Measurements from ENCODE around the gene SLC25A17. TPM values are rescaled to one million over a fixed set of nuclear protein-coding genes. Genes with fewer than 3 reads are reported as not detected.

The SLC25A17 gene
- total and polyA plus RNA-seq, 2 experiments from 2014 or later: 12.7 to 18.1 TPM

DNA sequence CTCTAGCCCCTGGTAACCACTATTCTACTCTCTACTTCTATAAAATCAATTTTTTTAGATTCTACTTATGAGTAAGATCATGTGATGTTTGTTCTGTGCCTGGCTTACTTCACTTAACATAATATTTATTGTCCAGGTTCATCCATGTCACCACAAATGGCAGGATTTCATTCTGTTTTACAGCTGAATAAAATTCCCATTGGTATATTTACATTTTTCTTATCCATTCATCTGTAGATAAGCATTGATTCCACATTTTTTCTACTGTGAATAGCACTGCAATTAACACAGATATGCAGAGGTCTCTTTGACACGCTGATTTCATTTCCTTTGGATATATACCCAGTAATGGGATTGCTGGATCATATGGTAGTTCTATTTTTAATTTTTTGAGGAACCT is 15.8 kb downstream of the SLC25A17 start:
- Histone ChIP-seq H3K4me1 (ENCODE audit: low read depth) (no peaks in the 10 kb centered on the region), H3K27ac (no peak overlapping the region), H3K4me3 (no peak overlapping the region), H3K36me3 (no peaks in the 10 kb centered on the region), H3K9me3 (ENCODE audit: low read depth) (no peaks in the 10 kb centered on the region), H3K27me3 (no peaks in the 10 kb centered on the region)
- DNase-seq (ENCODE audit: low read depth in 1 of 2, low spot score in 1 of 2): no peak
- TF ChIP-seq, protein P1, sequence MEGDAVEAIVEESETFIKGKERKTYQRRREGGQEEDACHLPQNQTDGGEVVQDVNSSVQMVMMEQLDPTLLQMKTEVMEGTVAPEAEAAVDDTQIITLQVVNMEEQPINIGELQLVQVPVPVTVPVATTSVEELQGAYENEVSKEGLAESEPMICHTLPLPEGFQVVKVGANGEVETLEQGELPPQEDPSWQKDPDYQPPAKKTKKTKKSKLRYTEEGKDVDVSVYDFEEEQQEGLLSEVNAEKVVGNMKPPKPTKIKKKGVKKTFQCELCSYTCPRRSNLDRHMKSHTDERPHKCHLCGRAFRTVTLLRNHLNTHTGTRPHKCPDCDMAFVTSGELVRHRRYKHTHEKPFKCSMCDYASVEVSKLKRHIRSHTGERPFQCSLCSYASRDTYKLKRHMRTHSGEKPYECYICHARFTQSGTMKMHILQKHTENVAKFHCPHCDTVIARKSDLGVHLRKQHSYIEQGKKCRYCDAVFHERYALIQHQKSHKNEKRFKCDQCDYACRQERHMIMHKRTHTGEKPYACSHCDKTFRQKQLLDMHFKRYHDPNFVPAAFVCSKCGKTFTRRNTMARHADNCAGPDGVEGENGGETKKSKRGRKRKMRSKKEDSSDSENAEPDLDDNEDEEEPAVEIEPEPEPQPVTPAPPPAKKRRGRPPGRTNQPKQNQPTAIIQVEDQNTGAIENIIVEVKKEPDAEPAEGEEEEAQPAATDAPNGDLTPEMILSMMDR (IDR thresholded peaks at IDR 0.05; ENCODE audit: low read depth, low read length): no peak

DNA sequence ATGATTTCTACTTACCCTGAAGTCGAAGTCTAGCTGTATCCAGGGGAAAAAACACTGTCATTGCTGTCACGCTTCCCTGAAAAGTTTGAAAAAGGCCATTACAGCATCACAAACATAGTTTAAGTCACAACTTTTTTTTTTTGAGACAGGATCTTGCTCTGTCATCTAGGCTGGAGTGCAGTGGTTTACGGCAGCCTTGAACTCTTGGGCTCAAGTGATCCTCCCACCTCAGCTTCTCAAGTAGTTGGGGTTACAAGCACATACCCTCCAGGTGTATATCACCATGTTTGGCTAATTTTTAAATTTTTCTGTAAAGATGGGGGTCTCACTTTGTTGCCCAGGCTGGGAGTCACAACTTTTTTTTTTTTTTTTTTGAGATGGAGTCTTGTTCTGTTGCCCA is 20.1 kb downstream of the SLC25A17 start:
- H3K9me3 ChIP-seq (ENCODE audit: low read depth): no peaks in the 10 kb centered on the region
- H3K4me1 ChIP-seq (ENCODE audit: low read depth): no peaks in the 10 kb centered on the region
- H3K4me3 ChIP-seq: no peak overlapping the region
- DNase-seq (ENCODE audit: low read depth in 1 of 2, low spot score in 1 of 2): no peak
- TF ChIP-seq, protein P1 (IDR thresholded peaks at IDR 0.05; ENCODE audit: low read depth, low read length): no peak
- H3K27me3 ChIP-seq: no peaks in the 10 kb centered on the region
- no peak overlapping the region for H3K27ac ChIP-seq
- no peaks in the 10 kb centered on the region for H3K36me3 ChIP-seq

DNA sequence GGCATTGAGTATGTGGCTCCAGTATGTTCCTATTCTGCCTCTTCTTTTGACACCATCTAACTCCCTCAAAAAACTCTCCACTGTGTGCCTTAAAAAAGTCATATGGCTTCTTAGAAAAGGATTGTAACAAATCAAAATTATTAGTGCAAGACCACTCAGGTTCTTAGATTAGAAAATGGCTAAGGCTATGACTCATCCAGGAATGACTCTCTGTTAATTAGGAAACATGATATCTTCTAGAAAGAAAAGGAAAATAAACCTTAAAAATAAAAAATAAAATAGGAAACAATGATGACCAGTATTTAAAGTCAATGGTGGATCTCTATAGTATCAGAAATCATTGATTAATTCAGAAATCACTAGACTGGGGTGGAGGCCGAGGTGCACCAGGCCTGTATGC is 21.7 kb downstream of the SLC25A17 start:
- H3K4me3 ChIP-seq: no peak overlapping the region
- no peaks in the 10 kb centered on the region for H3K9me3 ChIP-seq (ENCODE audit: low read depth)
- no peaks in the 10 kb centered on the region for H3K4me1 ChIP-seq (ENCODE audit: low read depth)
- no peak for DNase-seq (ENCODE audit: low read depth in 1 of 2, low spot score in 1 of 2)
- no peaks in the 10 kb centered on the region for H3K36me3 ChIP-seq
- H3K27ac ChIP-seq: no peak overlapping the region
- TF ChIP-seq, protein P1 (IDR thresholded peaks at IDR 0.05; ENCODE audit: low read depth, low read length): no peak
- no peaks in the 10 kb centered on the region for H3K27me3 ChIP-seq

DNA sequence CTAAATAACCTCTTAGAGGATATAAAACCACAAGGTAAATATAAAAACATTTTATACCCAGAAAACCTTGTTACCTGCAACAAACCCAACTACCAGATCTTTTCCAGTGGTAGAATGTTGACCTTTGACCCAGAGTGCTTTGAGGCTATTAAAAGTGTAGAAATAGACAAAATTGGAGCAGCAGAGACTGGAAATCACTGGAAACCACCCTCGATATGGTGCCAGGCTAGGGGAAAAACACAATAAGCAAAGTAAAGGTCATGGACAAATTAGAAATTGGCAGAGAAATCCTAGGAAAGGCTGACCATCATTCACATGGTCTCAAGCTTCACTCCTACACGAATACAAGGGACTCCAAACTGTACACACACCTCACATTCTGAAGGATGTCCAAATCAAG is 26.7 kb downstream of the SLC25A17 start:
- no peak overlapping the region for H3K27ac ChIP-seq
- H3K4me3 ChIP-seq: no peak overlapping the region
- H3K36me3 ChIP-seq: peaks cover 4% of the 10 kb centered on the region
- DNase-seq (ENCODE audit: low read depth in 1 of 2, low spot score in 1 of 2): no peak
- H3K27me3 ChIP-seq: no peaks in the 10 kb centered on the region
- TF ChIP-seq, protein P1 (IDR thresholded peaks at IDR 0.05; ENCODE audit: low read depth, low read length): no peak
- H3K4me1 ChIP-seq (ENCODE audit: low read depth): no peaks in the 10 kb centered on the region
- no peaks in the 10 kb centered on the region for H3K9me3 ChIP-seq (ENCODE audit: low read depth)

DNA sequence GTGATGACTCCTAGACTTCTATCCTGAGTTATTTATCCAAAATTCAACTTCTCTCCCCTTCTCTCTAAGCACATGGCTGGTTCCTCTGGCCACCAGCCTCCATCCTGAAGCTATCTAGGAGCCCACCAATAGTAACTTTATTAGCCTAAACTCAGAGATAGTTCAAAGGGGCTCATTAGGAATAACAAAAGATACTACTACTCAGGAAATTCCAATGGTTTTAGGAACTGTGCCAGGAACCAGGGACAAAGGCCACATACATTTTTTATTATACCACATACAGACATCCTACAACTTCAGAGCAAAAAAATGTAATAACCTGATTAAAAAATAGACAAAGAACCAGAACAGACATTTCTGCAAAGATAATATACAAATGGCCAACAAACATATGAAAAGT is 27.9 kb downstream of the SLC25A17 start:
- no peak overlapping the region for H3K27ac ChIP-seq
- peak in 1 of 2 donors; percentile 28 for DNase-seq (ENCODE audit: low read depth in 1 of 2, low spot score in 1 of 2)
- H3K4me1 ChIP-seq (ENCODE audit: low read depth): no peaks in the 10 kb centered on the region
- peaks cover 4% of the 10 kb centered on the region for H3K36me3 ChIP-seq
- no peak overlapping the region for H3K4me3 ChIP-seq
- H3K9me3 ChIP-seq (ENCODE audit: low read depth): no peaks in the 10 kb centered on the region
- H3K27me3 ChIP-seq: no peaks in the 10 kb centered on the region
- TF ChIP-seq, protein P1 (IDR thresholded peaks at IDR 0.05; ENCODE audit: low read depth, low read length): no peak

DNA sequence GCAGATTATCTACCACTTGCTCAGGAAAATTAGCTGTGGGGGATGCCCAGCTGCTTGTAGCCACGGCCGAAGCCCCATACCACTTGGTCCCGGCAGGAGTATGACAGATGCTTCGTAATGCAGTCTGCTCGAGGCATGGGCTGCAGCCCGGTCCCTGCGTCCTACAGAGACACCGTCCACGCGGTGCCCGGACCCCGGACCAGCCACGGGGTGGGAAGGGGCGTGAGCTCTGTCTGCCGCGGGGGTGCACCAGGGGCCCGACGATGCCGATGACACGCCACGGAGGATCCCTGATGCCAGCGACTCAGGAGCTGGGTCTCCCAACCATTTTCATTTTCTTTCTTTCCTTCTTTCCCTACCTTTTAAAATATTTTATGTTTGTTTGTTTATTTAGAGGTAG is 30.0 kb downstream of the SLC25A17 start:
- Histone ChIP-seq H3K27ac (no peak overlapping the region), H3K36me3 (peaks cover 4% of the 10 kb centered on the region), H3K4me1 (ENCODE audit: low read depth) (no peaks in the 10 kb centered on the region), H3K9me3 (ENCODE audit: low read depth) (no peaks in the 10 kb centered on the region), H3K27me3 (no peaks in the 10 kb centered on the region), H3K4me3 (no peak overlapping the region)
- DNase-seq (ENCODE audit: low read depth in 1 of 2, low spot score in 1 of 2): no peak
- TF ChIP-seq, protein P1 (IDR thresholded peaks at IDR 0.05; ENCODE audit: low read depth, low read length): no peak

Data from cardiac muscle cell (in vitro differentiated cells and primary cell).